ENCODE results near the gene FAM180A. TPM values are rescaled to one million over a fixed set of nuclear protein-coding genes. Genes with fewer than 3 reads are reported as not detected.

FAM180A gene
- total RNA-seq, 1 experiment from 2014 or later, result not detected

DNA sequence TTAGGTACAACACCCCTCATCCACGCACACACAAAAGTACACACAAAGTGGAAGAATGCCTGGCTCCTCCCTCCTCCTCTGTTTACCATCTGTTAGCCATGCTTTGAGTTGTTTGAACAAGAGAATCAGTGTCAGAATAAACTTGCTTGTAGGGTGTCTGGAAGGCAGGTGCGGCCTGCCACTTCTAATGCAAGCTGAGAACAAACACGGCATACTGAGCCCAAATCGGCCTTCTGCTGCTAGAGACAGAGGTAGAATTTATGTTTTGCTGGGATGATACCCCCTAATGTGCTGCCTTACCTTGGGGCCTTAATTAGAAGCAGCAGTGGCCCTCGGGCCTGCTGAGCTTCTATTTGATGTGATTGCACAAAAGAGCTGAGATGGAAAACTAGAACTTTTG lies 24.9 kb upstream of the FAM180A start:
- H3K9me3 ChIP-seq (ENCODE audit: control insufficient read depth, insufficient read depth, low read depth, low read length), result 0 out of 2 replicates have a peak, but pooled peaks cover 3% of the 10 kb centered on the region
- TF ChIP-seq SIN3A (IDR thresholded peaks at IDR 0.05; ENCODE audit: borderline replicate concordance, insufficient read depth, low read depth, low read length) (no peak), TCF7L2 (IDR thresholded peaks at IDR 0.05; ENCODE audit: low read depth, low read length) (no peak), POLR2AphosphoS5 (IDR thresholded peaks at IDR 0.05; ENCODE audit: low read depth, low read length) (no peak)
- TF ChIP-seq, protein P1, sequence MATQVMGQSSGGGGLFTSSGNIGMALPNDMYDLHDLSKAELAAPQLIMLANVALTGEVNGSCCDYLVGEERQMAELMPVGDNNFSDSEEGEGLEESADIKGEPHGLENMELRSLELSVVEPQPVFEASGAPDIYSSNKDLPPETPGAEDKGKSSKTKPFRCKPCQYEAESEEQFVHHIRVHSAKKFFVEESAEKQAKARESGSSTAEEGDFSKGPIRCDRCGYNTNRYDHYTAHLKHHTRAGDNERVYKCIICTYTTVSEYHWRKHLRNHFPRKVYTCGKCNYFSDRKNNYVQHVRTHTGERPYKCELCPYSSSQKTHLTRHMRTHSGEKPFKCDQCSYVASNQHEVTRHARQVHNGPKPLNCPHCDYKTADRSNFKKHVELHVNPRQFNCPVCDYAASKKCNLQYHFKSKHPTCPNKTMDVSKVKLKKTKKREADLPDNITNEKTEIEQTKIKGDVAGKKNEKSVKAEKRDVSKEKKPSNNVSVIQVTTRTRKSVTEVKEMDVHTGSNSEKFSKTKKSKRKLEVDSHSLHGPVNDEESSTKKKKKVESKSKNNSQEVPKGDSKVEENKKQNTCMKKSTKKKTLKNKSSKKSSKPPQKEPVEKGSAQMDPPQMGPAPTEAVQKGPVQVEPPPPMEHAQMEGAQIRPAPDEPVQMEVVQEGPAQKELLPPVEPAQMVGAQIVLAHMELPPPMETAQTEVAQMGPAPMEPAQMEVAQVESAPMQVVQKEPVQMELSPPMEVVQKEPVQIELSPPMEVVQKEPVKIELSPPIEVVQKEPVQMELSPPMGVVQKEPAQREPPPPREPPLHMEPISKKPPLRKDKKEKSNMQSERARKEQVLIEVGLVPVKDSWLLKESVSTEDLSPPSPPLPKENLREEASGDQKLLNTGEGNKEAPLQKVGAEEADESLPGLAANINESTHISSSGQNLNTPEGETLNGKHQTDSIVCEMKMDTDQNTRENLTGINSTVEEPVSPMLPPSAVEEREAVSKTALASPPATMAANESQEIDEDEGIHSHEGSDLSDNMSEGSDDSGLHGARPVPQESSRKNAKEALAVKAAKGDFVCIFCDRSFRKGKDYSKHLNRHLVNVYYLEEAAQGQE (IDR thresholded peaks at IDR 0.05; ENCODE audit: insufficient read depth in 1 of 2, low read depth in 2 of 2, low read length in 1 of 2), result no peak
- TF ChIP-seq, protein P2, sequence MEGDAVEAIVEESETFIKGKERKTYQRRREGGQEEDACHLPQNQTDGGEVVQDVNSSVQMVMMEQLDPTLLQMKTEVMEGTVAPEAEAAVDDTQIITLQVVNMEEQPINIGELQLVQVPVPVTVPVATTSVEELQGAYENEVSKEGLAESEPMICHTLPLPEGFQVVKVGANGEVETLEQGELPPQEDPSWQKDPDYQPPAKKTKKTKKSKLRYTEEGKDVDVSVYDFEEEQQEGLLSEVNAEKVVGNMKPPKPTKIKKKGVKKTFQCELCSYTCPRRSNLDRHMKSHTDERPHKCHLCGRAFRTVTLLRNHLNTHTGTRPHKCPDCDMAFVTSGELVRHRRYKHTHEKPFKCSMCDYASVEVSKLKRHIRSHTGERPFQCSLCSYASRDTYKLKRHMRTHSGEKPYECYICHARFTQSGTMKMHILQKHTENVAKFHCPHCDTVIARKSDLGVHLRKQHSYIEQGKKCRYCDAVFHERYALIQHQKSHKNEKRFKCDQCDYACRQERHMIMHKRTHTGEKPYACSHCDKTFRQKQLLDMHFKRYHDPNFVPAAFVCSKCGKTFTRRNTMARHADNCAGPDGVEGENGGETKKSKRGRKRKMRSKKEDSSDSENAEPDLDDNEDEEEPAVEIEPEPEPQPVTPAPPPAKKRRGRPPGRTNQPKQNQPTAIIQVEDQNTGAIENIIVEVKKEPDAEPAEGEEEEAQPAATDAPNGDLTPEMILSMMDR (IDR thresholded peaks at IDR 0.05), result no peak
- in situ Hi-C loops (cut with HindIII; ENCODE audit: low pct_unique_long_range_greater_than_20kb, low sequenced_read_pairs) (no loop called here), intact Hi-C loops (cut with micrococcal nuclease; ENCODE audit: unreplicated experiment) (no loop called here)
- no peaks in the 10 kb centered on the region for H3K36me3 ChIP-seq (ENCODE audit: control insufficient read depth, insufficient read depth, low read length)
- POLR2A ChIA-PET, result no interaction called here
- no peak for ATAC-seq
- H3K4me1 ChIP-seq (ENCODE audit: control insufficient read depth, insufficient read depth, low read length), result no peaks in the 10 kb centered on the region
- CTCF ChIA-PET, result no interaction called here
- no peak for DNase-seq (ENCODE audit: low read depth, low spot score)
- BruUV-seq (replicated peaks), result no TSS peak
- no peak overlapping the region for H3K27ac ChIP-seq (ENCODE audit: low read length)
- H3K4me3 ChIP-seq (ENCODE audit: low read depth in 2 of 2, low read length in 2 of 2), result no peak overlapping the region
- H3K27me3 ChIP-seq (ENCODE audit: control insufficient read depth, insufficient read depth, low read length), result no peaks in the 10 kb centered on the region

DNA sequence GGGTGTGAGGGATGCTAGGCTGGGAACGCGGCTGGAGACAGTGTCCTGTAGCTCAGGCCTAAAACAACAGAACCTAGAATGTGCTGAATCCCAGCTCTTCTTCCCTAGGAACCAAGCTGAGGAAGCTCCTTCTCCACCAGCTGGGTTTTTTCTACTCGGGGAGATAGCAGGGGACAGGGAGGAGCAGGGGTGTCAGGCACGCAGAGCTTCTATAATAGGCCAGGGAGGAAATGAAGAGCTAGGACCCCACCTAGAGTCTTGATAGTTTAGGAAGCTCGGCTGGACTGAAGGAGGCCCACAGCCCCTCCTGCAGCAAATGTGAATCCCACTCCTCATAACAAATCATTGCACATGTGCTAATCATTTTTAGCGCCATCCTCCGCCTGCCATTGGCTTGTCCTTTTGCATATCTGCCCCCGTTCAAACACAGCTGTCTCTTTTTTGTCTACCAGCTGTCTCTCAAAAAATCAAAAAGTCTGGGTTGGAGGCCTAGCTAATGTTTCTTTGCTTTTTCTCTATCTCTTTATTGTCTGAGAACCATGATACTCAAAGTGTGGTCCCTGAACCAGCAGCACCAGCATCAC lies 24.1 kb upstream of the FAM180A start:
- in situ Hi-C loops (cut with HindIII; ENCODE audit: low pct_unique_long_range_greater_than_20kb, low sequenced_read_pairs) (no loop called here), intact Hi-C loops (cut with micrococcal nuclease; ENCODE audit: unreplicated experiment) (no loop called here)
- TF ChIP-seq TCF7L2 (IDR thresholded peaks at IDR 0.05; ENCODE audit: low read depth, low read length) (no peak), SIN3A (IDR thresholded peaks at IDR 0.05; ENCODE audit: borderline replicate concordance, insufficient read depth, low read depth, low read length) (no peak), POLR2AphosphoS5 (IDR thresholded peaks at IDR 0.05; ENCODE audit: low read depth, low read length) (no peak)
- TF ChIP-seq, protein P2 (IDR thresholded peaks at IDR 0.05), result no peak
- TF ChIP-seq, protein P1 (IDR thresholded peaks at IDR 0.05; ENCODE audit: insufficient read depth in 1 of 2, low read depth in 2 of 2, low read length in 1 of 2), result no peak
- ChIA-PET CTCF (no interaction called here), POLR2A (no interaction called here)
- H3K27me3 ChIP-seq (ENCODE audit: control insufficient read depth, insufficient read depth, low read length), result no peaks in the 10 kb centered on the region; the same call in 1 of the 2 replicates
- DNase-seq (ENCODE audit: low read depth, low spot score) (no peak), ATAC-seq (no peak)
- BruUV-seq (replicated peaks), result no TSS peak
- H3K4me3 ChIP-seq (ENCODE audit: low read depth in 2 of 2, low read length in 2 of 2), result no peak overlapping the region
- no peaks in the 10 kb centered on the region for H3K4me1 ChIP-seq (ENCODE audit: control insufficient read depth, insufficient read depth, low read length)
- no peaks in the 10 kb centered on the region for H3K9me3 ChIP-seq (ENCODE audit: control insufficient read depth, insufficient read depth, low read depth, low read length)
- H3K36me3 ChIP-seq (ENCODE audit: control insufficient read depth, insufficient read depth, low read length), result no peaks in the 10 kb centered on the region
- no peak overlapping the region for H3K27ac ChIP-seq (ENCODE audit: low read length)

Data from Panc1 (cell line).